Transverse colon (tissue), 3 donors: ENCODE data around the gene HMCN1.

Experiments used
- CTCF ChIP-seq, 5 experiments: fragments of 200-600 bp in 3 of 5; fragments of 450-650 bp in 2 of 5; sonication (generic) in 3 of 5; IDR thresholded peaks; 1 replicate in 2 of 5; 2 replicates in 3 of 5; pipeline ENCODE4 v1.5.1; 2016 to 2017; ENCODE audit warnings: antibody characterized with exemption in 5 of 5, inconsistent platforms in 3 of 5, mild to moderate bottlenecking in 2 of 5, moderate library complexity in 1 of 5
- POLR2A ChIP-seq: fragments of 450-650 bp; IDR thresholded peaks from one replicate; pipeline ENCODE4 v1.6.1; 2016; ENCODE audit warnings: antibody characterized with exemption, mild to moderate bottlenecking, moderate library complexity

GRCh38 chr1:186063091-186063657 is 329.0 kb downstream of the HMCN1 start:
- no peak for TF ChIP-seq POLR2A
- no peak for TF ChIP-seq CTCF (IDR thresholded peaks at IDR 0.05)
